CD1c-positive myeloid dendritic cell (primary cell): ENCODE results near the gene ANXA6.

Source experiments
- DNase-seq: peaks from one replicate; pipeline ENCODE4 v3.0.0-alpha.2; 2016; ENCODE audit errors: extremely low spot score

Gene ANXA6

DNA sequence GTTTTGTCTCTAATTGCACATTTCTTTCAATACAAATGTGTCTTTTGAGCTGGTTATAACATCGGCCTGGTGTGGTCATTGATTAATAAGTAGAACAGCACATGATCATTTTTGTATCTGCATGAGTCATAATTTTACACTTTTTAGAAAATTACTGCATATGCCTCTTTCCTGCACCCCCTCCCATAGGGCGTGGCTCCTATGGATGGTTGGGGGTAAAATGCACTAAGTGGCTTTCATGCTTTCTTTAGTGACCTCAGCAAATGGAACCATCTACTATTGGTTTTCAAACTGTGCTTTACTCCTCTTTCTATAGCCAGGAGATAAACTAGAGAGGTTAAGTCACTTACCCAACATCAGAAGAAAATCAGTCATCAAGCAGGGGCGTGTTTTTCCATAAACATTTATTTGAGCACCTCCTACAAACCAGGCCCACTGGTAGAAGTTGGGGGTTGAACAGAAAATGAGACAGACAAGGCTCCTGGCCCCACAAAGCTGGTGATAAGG lies 3.8 kb downstream of the ANXA6 start:
- DNase-seq, result no peak

DNA sequence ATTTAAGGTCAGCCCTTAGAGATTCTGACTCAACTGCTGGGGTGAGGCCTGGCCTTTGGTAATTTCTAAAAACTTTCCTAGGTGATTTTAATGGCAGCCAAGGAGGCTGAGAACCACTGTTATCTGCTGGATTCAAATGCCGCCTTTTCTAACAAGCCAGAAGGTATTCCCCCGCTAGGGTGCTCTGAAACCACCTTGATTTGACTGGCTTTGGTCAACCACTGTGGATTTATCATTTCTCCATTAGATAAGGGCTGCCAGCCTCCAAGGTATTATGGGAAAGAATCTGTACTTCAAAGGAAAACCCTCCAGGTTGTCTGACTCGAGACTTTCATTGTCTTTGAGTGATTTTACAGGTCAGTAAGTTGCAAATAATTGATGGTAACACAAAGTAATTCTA lies 4.3 kb downstream of the ANXA6 start:
- no peak for DNase-seq

DNA sequence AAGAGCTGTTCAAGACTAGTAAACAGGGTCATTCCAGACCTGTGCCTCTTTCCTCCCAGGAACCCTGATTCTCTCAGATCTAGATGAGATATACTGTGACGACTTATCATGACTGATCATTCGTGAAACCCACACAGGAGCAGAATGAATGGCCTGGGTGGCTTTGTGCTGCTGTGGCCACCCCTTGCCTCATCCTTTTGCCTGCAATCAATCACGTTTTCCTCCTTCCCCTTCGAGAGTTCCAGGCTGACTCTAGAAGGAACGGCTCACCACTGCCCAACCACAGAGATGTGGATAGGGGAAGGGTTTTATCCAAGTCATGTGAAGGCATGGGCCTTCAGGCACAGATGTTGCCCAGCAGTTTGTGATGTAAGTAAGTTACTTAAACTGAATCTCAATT lies 5.8 kb downstream of the ANXA6 start:
- DNase-seq, result peak; percentile 96

DNA sequence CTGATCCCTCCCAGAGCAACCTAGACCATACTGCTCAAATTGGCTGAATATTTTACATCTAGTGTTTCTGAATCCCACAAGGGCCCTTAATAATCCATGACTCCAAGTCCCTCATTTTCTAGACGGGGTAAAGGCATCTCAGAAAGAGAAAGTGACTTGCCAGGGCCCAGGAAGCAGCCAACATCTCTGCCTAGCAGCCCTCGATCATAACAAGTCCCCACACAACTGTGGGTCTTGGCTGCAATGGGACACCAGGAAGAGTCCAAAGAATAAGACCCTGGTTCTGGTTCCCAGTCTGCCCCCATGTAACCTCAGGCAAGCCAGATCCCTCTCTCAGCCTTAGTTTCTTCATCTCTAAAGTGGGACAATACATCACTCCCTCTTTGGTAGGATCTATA lies 6.3 kb downstream of the ANXA6 start:
- DNase-seq, result no peak

DNA sequence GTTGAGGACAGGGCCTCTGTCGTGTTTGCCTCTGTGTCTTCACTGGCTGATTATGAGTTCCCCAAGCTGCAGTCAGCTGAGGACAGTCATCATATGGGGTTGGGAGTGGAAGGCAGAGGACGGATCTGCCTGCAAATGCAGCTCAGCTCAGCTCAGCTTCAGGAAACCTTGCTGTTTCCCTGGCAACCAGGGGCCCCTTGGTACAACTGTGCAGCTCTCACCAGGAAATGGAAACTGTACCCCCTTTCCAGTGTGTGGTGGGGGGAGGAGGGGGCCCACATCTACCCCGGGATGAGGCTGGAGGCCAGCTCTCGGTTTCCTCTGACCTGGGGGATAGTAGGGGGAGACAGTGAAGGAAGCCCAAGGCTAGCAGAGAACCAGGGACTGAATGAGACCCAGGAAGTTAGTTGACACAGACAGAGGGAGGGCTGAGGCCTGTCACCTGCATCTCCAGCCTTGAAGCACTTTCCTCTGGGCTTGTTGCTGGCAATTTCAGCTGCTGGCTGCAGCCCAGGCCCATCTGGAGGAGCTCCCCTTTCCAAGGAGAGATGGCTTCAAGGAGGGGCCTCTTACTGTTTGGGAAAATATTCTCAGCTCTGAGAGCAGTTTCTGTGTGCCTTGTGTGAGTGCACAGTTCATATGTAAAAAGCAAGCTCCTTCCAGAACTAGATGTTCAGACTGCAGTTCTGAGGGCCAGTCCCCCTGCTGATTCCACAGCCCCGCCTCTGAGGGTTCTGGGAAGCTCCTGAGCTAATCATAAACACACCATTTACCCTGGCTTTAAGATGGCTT lies 6.9 kb downstream of the ANXA6 start:
- DNase-seq, result peak; percentile 83

DNA sequence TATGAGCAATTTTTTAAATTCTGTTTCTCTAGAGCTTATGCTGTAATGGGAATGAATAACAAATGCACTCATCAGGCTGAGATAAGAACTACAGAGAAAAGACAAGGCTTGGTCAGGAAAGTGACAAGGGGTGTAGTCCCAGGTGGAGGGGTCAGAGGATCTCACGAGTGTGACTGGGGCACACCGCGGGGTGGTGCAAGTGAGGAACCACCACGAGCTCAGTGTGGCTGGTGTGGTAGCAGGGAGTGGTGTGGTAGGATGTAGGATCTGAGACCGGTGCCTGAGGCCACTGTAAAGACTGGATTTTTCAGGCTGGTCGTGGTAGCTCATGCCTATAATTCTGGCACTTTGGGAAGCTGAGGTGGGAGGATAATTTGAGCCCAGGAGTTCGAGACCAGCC lies 9.0 kb downstream of the ANXA6 start:
- no peak for DNase-seq

DNA sequence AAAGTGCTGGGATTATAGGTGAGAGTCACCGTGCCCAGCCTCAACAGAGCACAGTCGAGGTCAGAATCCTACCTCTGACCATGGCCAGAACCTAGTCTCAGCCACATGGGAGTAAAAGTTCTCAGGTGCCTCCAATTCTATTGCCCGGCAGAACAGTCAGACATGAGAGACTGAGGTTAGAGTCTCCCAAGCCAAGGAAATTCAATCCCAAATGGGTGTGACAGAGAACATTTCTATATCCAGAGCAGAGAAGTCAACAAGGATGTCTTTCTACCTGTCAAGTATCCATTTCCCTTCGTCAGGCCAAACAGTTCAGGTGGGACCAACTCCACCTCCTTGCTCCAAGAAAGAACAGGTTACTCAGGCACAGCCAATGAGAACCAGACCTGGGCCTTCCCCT lies 10.5 kb downstream of the ANXA6 start:
- no peak for DNase-seq

DNA sequence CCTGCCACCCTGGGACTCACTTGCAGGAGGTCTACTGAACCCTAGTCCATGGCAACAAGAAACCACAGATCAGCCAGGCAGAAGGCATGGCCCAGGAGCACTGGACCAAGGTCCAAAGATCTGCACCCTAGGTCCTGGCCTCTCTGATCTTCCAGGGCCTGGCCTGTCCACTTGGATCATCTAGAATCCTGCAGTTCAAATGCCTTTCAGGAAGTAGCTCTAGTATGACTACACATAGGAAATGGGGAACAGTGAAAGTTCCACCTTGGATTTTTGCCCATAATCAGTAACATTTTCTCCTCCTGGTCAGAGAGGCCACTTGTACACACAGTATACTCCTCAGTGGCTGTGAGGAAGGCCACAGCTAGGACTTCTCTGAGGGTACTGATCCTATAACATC lies 11.5 kb downstream of the ANXA6 start:
- DNase-seq, result peak; percentile 69

DNA sequence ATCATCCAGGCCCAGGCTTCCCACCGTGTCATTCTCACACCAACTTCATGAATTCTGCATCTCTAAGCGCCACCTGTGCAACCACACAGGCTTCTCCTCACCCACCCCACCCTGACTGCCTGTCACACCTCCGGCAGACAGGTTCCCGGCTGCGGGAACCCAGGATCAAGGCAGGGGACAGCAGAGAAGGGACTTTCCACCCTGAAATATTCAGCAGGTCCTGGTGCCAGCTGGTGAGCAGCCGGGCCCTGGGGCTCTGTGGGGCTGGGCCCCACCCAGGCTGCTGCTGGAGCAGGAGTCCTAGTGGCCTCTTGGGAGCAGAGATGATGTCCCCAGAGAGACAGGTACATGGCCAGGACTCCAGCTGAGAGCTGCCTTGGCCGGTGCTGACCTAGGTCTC lies 12.7 kb downstream of the ANXA6 start:
- no peak for DNase-seq

DNA sequence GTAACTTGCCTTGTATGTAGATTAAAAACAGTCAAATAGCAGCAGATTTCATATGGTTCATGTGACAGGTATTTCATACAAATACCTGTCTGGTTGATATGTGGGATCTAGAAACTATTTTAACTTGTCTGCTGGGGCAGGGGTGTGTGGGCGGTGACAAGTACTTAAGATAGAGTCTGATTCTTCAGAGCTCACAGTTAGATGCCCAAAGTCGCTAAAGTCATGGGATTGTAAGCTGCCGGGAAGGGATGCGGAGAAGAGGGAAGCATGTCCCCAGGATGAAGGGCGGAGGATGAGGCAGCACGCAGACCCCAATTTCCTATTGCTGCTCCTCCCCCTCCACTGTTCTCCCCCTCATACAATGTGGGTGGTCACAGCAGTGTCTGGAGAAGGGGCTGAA lies 13.3 kb downstream of the ANXA6 start:
- no peak for DNase-seq

DNA sequence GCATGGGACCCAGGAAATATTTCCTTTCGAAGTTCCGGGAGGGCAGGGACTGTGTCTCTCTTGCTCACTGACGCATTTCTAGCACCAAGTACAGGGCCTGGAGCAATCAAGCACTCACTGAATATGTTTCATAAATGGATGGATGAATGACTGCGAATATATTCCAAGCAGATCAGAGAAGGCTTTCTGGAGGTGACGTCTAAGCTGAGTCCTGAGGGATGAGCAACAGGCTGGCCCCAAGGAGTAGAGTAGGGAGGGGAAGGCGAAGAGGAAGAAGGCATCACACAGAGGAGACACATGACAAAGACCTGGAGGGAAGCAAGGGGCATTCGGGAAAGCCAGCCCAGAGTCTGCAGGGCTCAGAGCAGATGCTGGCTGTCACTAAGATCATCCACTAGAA lies 13.9 kb downstream of the ANXA6 start:
- no peak for DNase-seq

DNA sequence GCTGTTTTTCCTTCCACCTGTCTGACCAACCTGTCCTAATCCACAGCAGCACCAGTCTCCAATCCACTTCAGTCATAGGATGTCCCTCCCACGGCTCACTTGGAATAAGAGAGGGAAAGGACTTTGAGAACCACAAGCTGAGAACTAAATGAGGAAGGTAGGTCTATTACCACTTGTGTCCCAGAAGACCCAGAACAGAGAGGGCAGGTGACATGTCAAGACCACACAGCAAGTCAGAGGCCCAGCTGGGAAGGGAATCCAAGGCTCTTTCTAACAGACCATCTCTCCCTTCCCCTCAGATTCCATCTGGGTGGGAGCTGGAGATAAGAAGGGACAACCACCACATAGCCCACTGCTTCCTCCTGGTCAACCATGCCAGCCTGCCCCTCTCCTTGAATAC lies 14.6 kb downstream of the ANXA6 start:
- DNase-seq, result no peak

DNA sequence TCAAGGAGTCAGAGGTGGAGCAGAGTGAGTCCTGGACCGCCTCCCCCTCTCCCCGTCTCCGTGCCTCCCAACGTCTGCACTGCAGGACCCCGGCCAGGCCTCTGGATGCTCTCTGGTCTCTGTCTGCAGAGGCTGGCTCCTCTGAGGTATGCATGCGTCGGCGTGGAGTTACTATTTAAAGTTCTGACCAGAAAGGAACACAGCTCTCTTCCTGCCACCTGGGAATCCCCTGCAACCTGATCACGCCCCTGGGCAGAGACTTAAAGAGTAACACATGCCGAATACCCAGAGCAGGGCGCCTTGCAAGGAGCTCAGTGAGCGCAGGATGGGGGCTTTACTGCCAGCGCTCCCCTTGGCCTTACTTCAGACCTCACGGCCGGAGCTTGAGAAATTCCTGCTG lies 16.0 kb downstream of the ANXA6 start:
- DNase-seq, result no peak

DNA sequence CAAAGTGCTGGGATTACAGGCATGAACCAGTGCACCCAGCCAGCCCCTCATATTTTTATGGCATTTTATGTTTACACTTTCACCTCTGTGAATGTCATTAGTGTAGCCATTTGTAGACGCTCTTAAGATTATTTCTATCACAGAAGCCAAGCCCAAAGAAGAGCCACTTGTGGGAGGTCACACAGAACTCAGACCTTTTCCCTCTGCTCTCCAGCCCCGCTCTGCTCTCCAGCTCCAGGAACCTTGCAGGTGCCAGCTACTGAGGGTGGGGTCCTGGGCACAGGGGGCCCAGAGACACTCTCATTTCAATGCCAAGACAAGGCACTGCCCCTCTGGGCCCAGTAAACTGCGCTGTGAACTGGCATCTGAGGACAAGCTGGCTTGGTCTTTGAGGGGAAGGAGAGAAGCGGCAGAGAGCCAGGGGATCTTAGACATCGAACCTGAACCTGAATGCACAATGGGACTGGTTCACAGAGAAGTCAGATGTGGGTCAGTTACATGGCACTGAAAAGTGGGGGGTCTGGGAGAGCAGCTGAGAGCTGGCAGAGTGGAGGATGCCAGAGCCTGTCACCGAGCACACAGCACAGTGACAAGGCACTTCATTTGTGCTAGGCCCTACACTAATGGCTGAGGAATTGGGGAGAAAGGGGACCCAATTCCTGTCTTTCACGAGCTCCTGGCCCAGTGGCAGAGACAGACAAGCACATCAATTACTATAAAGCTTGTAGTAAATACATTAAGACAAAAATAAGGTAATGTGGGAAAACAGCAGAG lies 16.7 kb downstream of the ANXA6 start:
- DNase-seq, result no peak

DNA sequence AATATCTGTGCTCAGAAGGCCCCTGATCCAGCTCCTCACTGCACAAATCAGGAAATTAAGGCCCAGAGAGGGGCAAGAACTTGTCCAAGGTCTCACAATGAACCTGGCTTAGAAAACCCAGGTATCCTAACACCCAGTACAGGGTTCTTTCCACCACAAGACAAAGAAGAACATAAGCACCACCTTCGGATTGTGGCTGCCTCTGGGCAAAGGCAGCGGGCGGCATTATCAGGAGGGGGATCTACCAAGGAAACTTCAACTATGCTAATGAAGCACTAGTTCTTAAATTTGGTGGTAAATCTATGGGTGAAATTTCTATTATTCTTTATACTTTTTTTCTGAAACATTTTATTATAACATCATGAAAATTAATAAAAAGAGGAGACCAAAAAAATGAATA lies 17.9 kb downstream of the ANXA6 start:
- DNase-seq, result no peak

DNA sequence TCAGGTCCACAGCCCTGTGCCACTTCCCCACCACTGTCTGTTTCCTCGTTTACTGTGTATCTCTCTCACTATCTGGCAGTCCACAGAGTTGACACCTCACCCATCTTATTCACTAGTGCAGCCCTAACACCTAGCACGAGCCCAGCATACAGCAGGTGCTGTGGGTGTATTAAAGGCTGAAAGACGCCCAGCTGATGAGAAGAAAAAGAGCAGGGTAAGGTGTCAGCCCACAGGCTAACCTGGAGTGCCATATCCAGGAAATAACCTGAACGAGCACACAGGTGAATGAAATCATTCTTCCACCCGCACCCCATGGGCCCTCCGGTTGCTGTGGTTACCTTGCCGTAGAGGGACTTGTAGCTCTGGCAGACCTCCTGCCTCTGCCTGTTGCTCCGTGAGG lies 18.6 kb downstream of the ANXA6 start:
- no peak for DNase-seq

DNA sequence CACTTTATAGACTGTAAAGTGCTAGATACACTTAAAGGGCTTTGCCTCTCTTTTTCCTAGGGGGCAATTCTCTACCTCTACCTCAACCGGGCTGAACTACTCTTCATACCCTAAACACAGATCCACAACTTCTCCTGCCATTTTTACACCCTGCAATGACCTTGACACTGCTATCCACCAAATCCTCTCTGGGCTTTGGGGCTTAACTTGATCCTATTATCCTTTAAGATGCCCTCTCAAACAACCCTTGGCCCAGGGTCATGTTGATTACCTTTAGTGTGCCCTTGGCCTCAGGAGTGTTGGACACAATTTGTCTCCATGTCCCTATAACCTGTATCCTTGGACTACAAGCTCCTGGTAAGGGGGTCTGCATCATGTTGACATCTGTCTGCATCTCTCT lies 19.5 kb downstream of the ANXA6 start:
- no peak for DNase-seq

DNA sequence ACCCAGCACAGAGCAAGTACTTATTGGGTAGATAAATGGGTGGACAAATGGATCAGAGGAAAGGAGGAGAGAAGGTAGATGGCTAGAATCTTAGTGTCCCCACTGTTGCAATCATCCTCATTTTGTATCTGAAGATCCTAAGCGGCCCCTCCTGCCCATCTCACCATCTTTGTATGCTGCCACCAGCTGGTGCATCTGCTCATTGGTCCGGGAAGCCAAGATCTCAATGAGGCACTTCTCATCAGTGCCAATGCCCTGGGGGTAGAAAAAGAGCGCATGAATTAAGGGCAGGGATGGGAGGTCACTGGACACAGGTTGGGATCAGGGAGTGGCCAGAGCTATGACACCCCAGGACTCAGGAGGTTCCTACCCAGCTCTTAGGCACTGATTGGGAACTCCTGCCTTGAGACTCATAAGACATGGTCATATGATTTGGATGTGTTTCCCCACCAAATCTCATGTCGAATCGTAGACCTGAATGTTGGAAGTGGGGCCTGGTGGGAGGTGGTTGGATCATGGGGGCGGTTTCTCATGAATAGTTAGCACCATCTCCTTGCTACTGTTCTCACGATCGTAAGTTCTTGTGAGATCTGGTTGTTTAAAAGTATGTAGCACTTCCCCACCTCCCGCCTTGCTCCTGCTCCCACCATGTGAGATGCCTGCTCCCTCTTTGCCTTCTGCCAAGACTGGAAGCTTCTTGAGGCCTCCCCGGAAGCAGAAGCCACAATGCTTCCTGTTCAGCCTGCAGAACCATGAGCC lies 20.3 kb downstream of the ANXA6 start:
- no peak for DNase-seq

DNA sequence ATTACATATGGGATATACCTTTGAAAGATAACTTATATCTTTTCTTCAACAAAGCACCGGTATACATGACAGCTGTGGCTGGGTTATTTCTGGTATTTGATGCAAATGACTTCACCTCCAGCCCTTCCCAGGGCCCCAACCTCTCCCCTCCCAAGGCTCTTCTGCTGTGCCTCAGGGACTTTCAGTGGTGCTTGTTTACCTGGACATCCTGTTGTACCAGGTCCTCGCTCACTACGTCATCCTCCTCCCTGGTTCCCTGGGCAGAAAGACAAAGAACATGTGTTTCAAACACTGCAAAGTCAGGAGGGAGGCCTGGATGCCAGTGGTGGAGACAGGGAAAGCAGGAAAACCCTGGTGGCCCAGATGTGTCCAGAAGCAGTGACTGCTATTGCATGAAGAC lies 23.4 kb downstream of the ANXA6 start:
- no peak for DNase-seq

DNA sequence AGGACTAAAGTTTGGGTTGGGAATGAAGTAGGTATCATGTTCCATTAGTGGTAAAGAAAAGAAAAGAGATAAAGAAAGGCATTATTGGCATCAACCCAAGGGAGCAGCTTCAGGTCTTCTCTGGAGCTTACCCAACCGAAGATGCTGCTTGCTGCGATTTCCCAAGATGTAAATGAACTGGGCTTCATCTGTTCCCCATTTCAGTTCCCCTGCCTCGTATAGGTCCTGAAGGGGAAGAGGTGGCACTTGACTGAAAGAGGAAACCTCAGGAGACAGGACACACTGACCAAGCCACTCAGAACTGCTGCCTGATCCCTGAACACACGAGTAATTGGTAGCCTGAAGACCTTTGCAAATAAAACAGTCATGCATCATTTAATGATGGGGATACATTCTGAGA lies 24.6 kb downstream of the ANXA6 start:
- peak; percentile 90 for DNase-seq

DNA sequence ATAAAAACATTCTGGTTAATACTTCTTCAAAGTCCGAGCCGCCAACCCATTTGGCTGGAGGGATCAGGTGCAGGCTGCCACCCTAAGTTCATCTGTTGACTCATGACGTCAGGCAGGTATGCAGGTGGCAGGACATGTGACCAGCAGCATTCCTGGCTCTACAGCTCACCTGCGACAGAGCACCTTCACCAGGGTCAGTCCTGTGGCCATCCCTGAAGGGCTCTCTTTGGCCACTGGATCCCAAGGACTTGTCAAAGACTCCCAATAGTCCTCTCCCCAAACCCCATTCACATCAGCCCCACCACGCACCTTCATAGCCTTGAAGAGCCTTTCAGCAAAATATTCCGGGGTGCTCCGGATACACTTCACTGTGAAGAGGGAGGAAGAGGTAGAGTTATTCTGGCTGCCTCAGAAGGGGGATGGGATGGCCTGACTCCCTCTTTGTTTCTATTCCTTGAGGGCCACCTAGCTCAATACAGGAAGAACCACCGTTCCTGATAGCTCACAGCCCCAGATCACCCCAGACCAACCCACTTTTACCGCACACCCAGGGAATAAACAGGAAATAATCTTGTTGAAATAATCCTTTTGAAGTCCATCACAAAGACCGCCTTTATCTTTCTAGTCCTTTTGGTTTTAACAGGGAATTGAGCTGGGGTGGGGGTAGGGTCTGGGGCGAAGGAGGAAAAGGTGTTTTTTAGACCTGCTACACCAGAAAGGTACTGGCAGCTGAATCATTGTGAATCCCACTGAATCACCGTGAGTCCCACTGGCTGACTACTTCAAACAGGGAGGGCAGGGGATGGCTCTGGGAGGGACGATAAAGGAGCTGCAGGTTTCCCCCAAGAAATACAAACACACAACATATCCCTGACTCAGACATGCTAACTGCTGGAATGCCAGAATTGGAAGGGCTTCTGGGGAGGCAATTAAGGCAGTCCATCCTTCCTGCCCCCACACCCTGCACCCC lies 26.4 kb downstream of the ANXA6 start:
- DNase-seq, result no peak
